HepG2 (cell line): ENCODE measurements around the gene L3MBTL1. TPM values are rescaled to one million over a fixed set of nuclear protein-coding genes. Genes with fewer than 3 reads are reported as not detected.

ENCODE experiments used
- CCDC6 ChIP-seq: sonication (generic); formaldehyde crosslinking; IDR thresholded peaks from 2 replicates; pipeline ENCODE4 v1.8.1; 2022; ENCODE audit warnings: mild to moderate bottlenecking, missing genetic modification reagents, moderate library complexity
- GPN1 ChIP-seq: sonication (generic); formaldehyde crosslinking; IDR thresholded peaks from 2 replicates; pipeline ENCODE4 v1.5.1; 2020; ENCODE audit warnings: missing genetic modification reagents, borderline replicate concordance
- GTF3A ChIP-seq: sonication (generic); formaldehyde crosslinking; conservative IDR thresholded peaks from 2 replicates; pipeline ENCODE4 v1.4.0; 2020; ENCODE audit warnings: mild to moderate bottlenecking, missing genetic modification reagents
- MLX ChIP-seq: IDR thresholded peaks from 2 replicates; pipeline ENCODE4 v1.6.1; 2016
- RAD51 ChIP-seq: fragments of 450-650 bp; IDR thresholded peaks from 2 replicates; pipeline ENCODE4 v1.6.1; 2016; ENCODE audit warnings: borderline replicate concordance
- RELA ChIP-seq: sonication (generic); formaldehyde crosslinking; IDR thresholded peaks from 2 replicates; pipeline ENCODE4 v1.4.0; 2020; ENCODE audit warnings: missing genetic modification reagents
- SIN3A ChIP-seq: IDR thresholded peaks from 2 replicates; pipeline ENCODE4 v1.6.1; 2011; ENCODE audit warnings: low read depth, mild to moderate bottlenecking, control low read depth, low read length, borderline replicate concordance
- SP4 ChIP-seq: sonication (generic); formaldehyde crosslinking; IDR thresholded peaks from 2 replicates; pipeline ENCODE4 v1.8.1; 2023; ENCODE audit warnings: mild to moderate bottlenecking, missing genetic modification reagents
- ZBTB3 ChIP-seq: sonication (generic); formaldehyde crosslinking; IDR thresholded peaks from 2 replicates; pipeline ENCODE4 v1.4.0; 2020; ENCODE audit warnings: low read depth, mild to moderate bottlenecking, moderate library complexity, missing genetic modification reagents, borderline replicate concordance
- ZBTB44 ChIP-seq: sonication (generic); formaldehyde crosslinking; IDR thresholded peaks from 2 replicates; pipeline ENCODE4 v1.4.0; 2020; ENCODE audit warnings: missing genetic modification reagents
- ZFY ChIP-seq: sonication (generic); formaldehyde crosslinking; IDR thresholded peaks from 2 replicates; pipeline ENCODE4 v1.4.0; 2020; ENCODE audit warnings: missing genetic modification reagents
- ZNF547 ChIP-seq: sonication (generic); formaldehyde crosslinking; IDR thresholded peaks from 2 replicates; pipeline ENCODE4 v1.5.1; 2020; ENCODE audit warnings: mild to moderate bottlenecking, missing genetic modification reagents
- ZNF567 ChIP-seq: sonication (generic); formaldehyde crosslinking; IDR thresholded peaks from 2 replicates; pipeline ENCODE4 v1.8.1; 2023; ENCODE audit warnings: mild to moderate bottlenecking, missing genetic modification reagents, borderline replicate concordance
- ZNF710 ChIP-seq: sonication (generic); formaldehyde crosslinking; IDR thresholded peaks from 2 replicates; pipeline ENCODE4 v1.5.0; 2020; ENCODE audit warnings: mild to moderate bottlenecking, missing genetic modification reagents, borderline replicate concordance
- polyA plus RNA-seq, 8 experiments: library from polyadenylated mRNA; depleted of rRNA in 3 of 8; stranded (reverse) in 7 of 8; unstranded in 1 of 8; fragments of >200 nt; fragmentation: Illumina TruSeq in 4 of 8; extraction: Trizol in 4 of 8; gene quantifications; 2 replicates each; pipeline versions ENCODE4 v1.2.1 to v1.2.3, GENCODE V29; 2011 to 2016; ENCODE audit warnings: low read depth in 4 of 8, missing spikeins in 1 of 8, mixed read lengths in 1 of 8; ENCODE audit not compliant: insufficient read depth in 1 of 8
- total RNA-seq, 5 experiments: library from RNA; depleted of rRNA; stranded (reverse); fragments of >200 nt; fragmentation: Illumina TruSeq; extraction: Trizol; gene quantifications; 2 replicates each; pipeline ENCODE4 v1.2.3, GENCODE V29; 2016; ENCODE audit warnings: low read depth in 1 of 5
- TF ChIP-seq, protein P1 (sequence below): sonication (generic); formaldehyde crosslinking; IDR thresholded peaks from 2 replicates; pipeline ENCODE4 v1.8.0; 2022; ENCODE audit warnings: mild to moderate bottlenecking, missing genetic modification reagents, moderate library complexity
- TF ChIP-seq, protein P2 (sequence below): sonication (generic); formaldehyde crosslinking; IDR thresholded peaks from 2 replicates; pipeline ENCODE4 v1.4.0; 2020; ENCODE audit warnings: missing genetic modification reagents
- TF ChIP-seq, protein P3 (sequence below): sonication (generic); formaldehyde crosslinking; IDR thresholded peaks from 2 replicates; pipeline ENCODE4 v1.8.1; 2023; ENCODE audit warnings: missing genetic modification reagents, mild to moderate bottlenecking, borderline replicate concordance

L3MBTL1 gene
- total and polyA plus RNA-seq, 2 of the 13 experiments (the other 11 are each of a cell fraction or from before 2014, with no cell fraction given), result 9.0 to 17.8 TPM

GRCh38 chr20:43558412-43559146 is 51.1 kb downstream of the L3MBTL1 start, which contains the start of gene SGK2 (continued):
- TF ChIP-seq ZBTB44 (CRISPR knock-in tag) (0 out of 2 replicates have a peak, but pooled peaks have one; percentile 48), ZNF710 (no peak; the same call in 1 of the 2 replicates), CCDC6 (CRISPR knock-in tag) (no peak; the same call in none of the 2 replicates), SP4 (CRISPR knock-in tag) (peak; percentile 83), RAD51 (no peak), ZBTB3 (no peak; the same call in none of the 2 replicates), MLX (CRISPR knock-in tag) (peak; percentile 53), ZNF547 (CRISPR knock-in tag) (peak; percentile 43; the same call in 1 of the 2 replicates), ZNF567 (CRISPR knock-in tag) (peak; percentile 92; the same call in 1 of the 2 replicates), ZFY (peak; percentile 99), SIN3A (peak; percentile 92; the same call in 1 of the 2 replicates), GTF3A (no peak), RELA (CRISPR knock-in tag) (peak; percentile 14; the same call in 1 of the 2 replicates), GPN1 (CRISPR knock-in tag) (no peak)
- TF ChIP-seq, protein P1, sequence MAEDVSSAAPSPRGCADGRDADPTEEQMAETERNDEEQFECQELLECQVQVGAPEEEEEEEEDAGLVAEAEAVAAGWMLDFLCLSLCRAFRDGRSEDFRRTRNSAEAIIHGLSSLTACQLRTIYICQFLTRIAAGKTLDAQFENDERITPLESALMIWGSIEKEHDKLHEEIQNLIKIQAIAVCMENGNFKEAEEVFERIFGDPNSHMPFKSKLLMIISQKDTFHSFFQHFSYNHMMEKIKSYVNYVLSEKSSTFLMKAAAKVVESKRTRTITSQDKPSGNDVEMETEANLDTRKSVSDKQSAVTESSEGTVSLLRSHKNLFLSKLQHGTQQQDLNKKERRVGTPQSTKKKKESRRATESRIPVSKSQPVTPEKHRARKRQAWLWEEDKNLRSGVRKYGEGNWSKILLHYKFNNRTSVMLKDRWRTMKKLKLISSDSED (CRISPR knock-in tag), result no peak
- TF ChIP-seq, protein P2, sequence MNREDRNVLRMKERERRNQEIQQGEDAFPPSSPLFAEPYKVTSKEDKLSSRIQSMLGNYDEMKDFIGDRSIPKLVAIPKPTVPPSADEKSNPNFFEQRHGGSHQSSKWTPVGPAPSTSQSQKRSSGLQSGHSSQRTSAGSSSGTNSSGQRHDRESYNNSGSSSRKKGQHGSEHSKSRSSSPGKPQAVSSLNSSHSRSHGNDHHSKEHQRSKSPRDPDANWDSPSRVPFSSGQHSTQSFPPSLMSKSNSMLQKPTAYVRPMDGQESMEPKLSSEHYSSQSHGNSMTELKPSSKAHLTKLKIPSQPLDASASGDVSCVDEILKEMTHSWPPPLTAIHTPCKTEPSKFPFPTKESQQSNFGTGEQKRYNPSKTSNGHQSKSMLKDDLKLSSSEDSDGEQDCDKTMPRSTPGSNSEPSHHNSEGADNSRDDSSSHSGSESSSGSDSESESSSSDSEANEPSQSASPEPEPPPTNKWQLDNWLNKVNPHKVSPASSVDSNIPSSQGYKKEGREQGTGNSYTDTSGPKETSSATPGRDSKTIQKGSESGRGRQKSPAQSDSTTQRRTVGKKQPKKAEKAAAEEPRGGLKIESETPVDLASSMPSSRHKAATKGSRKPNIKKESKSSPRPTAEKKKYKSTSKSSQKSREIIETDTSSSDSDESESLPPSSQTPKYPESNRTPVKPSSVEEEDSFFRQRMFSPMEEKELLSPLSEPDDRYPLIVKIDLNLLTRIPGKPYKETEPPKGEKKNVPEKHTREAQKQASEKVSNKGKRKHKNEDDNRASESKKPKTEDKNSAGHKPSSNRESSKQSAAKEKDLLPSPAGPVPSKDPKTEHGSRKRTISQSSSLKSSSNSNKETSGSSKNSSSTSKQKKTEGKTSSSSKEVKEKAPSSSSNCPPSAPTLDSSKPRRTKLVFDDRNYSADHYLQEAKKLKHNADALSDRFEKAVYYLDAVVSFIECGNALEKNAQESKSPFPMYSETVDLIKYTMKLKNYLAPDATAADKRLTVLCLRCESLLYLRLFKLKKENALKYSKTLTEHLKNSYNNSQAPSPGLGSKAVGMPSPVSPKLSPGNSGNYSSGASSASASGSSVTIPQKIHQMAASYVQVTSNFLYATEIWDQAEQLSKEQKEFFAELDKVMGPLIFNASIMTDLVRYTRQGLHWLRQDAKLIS (CRISPR knock-in tag), result no peak
- TF ChIP-seq, protein P3, sequence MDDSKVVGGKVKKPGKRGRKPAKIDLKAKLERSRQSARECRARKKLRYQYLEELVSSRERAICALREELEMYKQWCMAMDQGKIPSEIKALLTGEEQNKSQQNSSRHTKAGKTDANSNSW (CRISPR knock-in tag), result no peak
